Peyer's patch (tissue), 4 donors: Measurements from ENCODE around the gene SYNE4. TPM values are rescaled to one million over a fixed set of nuclear protein-coding genes. Genes with fewer than 3 reads are reported as not detected.
"Not testable (repeated sequence)": the region's sequence is repeated elsewhere in the genome, so short reads cannot be mapped to it uniquely, and the experiment has no call there.

Experiments used
- DNase-seq, 3 donors: peaks; one replicate each; pipeline ENCODE4 v3.0.0-alpha.2; 2017 to 2019
- H3K27ac ChIP-seq, 4 donors: fragments of 200-600 bp; sonication (generic); one replicate each; pipeline ENCODE4 v1.5.1; 2016 to 2019
- H3K27me3 ChIP-seq, 2 donors: fragments of 200-600 bp; sonication (generic); one replicate each; pipeline ENCODE4 v1.5.1; 2019
- H3K36me3 ChIP-seq, 3 donors: fragments of 200-600 bp; sonication (generic); one replicate each; pipeline ENCODE4 v1.5.1; 2016 to 2019
- H3K4me1 ChIP-seq, 4 donors: fragments of 200-600 bp; sonication (generic); one replicate each; pipeline ENCODE4 v1.5.1; 2016 to 2019
- H3K4me3 ChIP-seq, 4 donors: fragments of 200-600 bp; sonication (generic); 1 replicate in 3 of 4; 2 replicates in 1 of 4; pipeline ENCODE4 v1.5.1; 2016 to 2019; ENCODE audit warnings: mild to moderate bottlenecking in 1 of 4
- H3K9me3 ChIP-seq, 4 donors: fragments of 200-600 bp; sonication (generic); one replicate each; pipeline ENCODE4 v1.5.1; 2016 to 2019; ENCODE audit warnings: mild to moderate bottlenecking in 1 of 4
- POLR2A ChIP-seq, 2 donors: fragments of 450-650 bp; IDR thresholded peaks; one replicate each; pipeline ENCODE4 v1.5.1; 2017; ENCODE audit warnings: antibody characterized with exemption in 2 of 2, mild to moderate bottlenecking in 2 of 2, moderate library complexity in 2 of 2
- total RNA-seq, 4 donors: library from RNA; depleted of rRNA; stranded (reverse); fragments of >200 nt; gene quantifications; one replicate each; pipeline ENCODE4 v1.1.0, GENCODE V29; 2016
- TF ChIP-seq, protein P1 (sequence below), 6 experiments: fragments of 450-650 bp in 4 of 6; fragments of 200-600 bp in 2 of 6; sonication (generic) in 1 of 6; IDR thresholded peaks; one replicate each; pipeline ENCODE4 v1.5.1; 2017 to 2019; ENCODE audit warnings: antibody characterized with exemption in 6 of 6, mild to moderate bottlenecking in 3 of 6, moderate library complexity in 1 of 6

The SYNE4 gene
- total RNA-seq, 4 donors from 2014 or later, result 0.67 to 6.8 (median 6.1) TPM; not detected in 1

DNA sequence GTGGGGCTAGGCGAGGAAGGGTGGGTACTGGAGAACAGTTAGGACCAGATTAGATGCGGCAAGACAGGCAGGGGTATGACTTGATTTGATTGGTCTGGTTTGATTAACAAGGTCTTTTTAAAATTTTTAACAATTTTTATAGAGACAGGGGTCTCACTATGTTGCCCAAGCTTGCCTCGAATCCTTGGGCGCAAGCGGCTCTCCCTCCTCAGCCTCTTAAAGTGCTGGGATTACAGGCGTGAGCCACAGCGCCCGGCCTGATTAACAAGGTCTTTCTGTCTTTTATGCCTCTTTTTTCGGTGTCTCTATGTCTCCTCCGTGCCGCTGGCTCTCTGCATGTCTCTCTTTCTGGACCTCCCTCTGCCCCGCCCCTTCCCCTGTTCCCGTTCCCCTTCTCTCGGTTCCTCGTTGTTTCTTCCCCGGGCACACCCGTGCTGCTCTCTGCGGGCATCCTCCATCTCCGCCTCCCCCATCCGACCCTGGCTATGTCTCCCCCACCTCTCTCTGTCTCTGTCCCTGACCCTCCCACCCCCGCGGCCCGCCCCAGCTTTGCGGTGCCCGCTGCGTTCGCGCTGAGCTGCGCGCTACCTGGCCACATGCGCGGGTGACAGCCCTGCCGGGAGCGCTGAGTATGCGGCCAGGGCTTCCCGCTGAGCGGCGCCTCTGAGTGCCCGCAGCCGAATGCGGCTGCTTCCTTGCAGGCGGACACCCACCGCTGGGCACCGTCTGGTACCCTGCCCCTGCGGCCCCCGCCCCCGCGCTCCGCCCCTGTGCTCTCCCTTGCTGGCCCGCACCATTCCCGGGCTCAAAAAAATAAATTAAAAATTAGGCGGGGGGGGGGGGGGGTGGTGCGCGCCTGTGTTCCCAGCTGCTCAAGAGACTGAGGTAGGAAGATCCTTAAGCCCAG is 21.7 kb downstream of the SYNE4 start:
- peak overlapping the region; percentile 29 to 51 (median 47) for H3K4me3 ChIP-seq
- peak overlapping the region in 1 of 4 donors; percentile 18 for H3K27ac ChIP-seq
- peak in 2 of 3 donors; percentile 59 to 72 for DNase-seq
- peaks cover 0 to 8% of the 10 kb centered on the region in 2 donors for H3K27me3 ChIP-seq
- TF ChIP-seq, protein P1, sequence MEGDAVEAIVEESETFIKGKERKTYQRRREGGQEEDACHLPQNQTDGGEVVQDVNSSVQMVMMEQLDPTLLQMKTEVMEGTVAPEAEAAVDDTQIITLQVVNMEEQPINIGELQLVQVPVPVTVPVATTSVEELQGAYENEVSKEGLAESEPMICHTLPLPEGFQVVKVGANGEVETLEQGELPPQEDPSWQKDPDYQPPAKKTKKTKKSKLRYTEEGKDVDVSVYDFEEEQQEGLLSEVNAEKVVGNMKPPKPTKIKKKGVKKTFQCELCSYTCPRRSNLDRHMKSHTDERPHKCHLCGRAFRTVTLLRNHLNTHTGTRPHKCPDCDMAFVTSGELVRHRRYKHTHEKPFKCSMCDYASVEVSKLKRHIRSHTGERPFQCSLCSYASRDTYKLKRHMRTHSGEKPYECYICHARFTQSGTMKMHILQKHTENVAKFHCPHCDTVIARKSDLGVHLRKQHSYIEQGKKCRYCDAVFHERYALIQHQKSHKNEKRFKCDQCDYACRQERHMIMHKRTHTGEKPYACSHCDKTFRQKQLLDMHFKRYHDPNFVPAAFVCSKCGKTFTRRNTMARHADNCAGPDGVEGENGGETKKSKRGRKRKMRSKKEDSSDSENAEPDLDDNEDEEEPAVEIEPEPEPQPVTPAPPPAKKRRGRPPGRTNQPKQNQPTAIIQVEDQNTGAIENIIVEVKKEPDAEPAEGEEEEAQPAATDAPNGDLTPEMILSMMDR (IDR thresholded peaks at IDR 0.05), result no peak
- no peak for TF ChIP-seq POLR2A (IDR thresholded peaks at IDR 0.05)
- H3K36me3 ChIP-seq, result no peaks in the 10 kb centered on the region
- peaks cover 0 to 7% (median 0%) of the 10 kb centered on the region in 4 donors for H3K4me1 ChIP-seq
- no peaks in the 10 kb centered on the region for H3K9me3 ChIP-seq

DNA sequence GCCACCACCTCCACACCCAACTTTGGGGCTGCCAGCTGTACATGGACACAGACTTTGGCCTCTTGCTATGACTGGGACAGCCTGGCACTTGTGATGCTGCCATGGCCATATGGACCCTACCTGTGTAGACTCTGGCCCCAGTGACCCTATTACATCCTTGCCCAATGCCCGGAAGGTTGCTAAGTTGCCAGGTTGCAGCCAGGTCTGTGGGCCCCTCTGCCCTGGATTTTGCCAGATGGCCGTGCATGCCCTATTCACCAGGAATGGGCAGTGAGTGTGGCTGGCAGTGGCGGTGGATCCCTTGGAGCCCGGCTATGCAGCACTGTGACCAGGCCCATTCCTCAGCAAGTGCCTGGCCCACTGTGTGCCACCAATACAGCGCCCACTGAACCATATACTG is 22.5 kb downstream of the SYNE4 start:
- Histone ChIP-seq H3K27ac (no peak overlapping the region), H3K9me3 (no peaks in the 10 kb centered on the region), H3K4me3 (no peak overlapping the region), H3K4me1 (peaks cover 0 to 7% (median 0%) of the 10 kb centered on the region in 4 donors), H3K36me3 (no peaks in the 10 kb centered on the region), H3K27me3 (peaks cover 0 to 8% of the 10 kb centered on the region in 2 donors)
- TF ChIP-seq, protein P1 (IDR thresholded peaks at IDR 0.05), result no peak
- no peak for TF ChIP-seq POLR2A (IDR thresholded peaks at IDR 0.05)
- DNase-seq, result no peak

DNA sequence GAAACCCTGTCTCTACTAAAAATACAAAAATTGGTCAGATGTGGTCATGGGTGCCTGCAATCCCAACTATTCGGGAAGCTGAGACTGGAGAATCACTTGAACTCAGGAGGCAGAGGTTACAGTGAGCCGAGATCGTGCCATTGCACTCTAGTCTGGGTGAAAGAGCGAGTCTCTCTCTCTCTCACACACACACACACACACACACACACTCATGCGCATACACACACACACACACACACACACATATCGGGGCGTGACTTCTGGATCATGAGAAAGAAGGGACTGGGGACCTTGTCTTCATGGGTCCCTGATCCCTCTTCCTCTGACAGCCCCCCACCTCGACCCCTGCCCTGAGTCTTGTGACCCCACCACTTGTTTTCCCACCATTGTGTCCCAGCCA is 25.4 kb downstream of the SYNE4 start:
- H3K27me3 ChIP-seq, result peaks cover 0 to 8% of the 10 kb centered on the region in 2 donors

DNA sequence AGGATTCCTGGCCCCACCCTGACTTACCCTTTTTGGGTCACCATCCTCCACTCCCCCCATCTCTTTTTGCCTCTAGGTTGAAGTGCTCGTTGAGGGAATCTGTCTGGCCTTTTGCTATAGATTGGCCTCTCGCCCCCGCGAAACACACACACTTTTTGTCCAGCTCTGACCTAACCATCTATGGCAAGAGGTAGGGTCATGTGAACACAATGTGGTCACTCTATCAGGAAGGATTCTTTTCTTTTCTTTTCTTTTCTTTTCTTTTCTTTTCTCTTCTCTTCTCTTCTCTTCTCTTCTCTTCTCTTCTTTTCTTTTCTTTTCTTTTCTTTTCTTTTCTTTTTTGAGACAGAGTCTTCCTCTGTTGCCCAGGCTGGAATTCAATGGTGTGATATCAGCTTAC is 27.6 kb downstream of the SYNE4 start:
- H3K27me3 ChIP-seq, H3K9me3 ChIP-seq, H3K4me1 ChIP-seq, H3K27ac ChIP-seq, DNase-seq, H3K36me3 ChIP-seq, H3K4me3 ChIP-seq: not testable (repeated sequence)

More for the DNA sequence above, 25.4 kb downstream of the SYNE4 start:
- Histone ChIP-seq H3K36me3 (no peaks in the 10 kb centered on the region), H3K4me1 (peaks cover 0 to 7% (median 0%) of the 10 kb centered on the region in 4 donors), H3K27ac (no peak overlapping the region), H3K9me3 (no peaks in the 10 kb centered on the region), H3K4me3 (no peak overlapping the region)
- no peak for DNase-seq
- no peak for TF ChIP-seq POLR2A (IDR thresholded peaks at IDR 0.05)
- TF ChIP-seq, protein P1 (IDR thresholded peaks at IDR 0.05), result no peak

DNA sequence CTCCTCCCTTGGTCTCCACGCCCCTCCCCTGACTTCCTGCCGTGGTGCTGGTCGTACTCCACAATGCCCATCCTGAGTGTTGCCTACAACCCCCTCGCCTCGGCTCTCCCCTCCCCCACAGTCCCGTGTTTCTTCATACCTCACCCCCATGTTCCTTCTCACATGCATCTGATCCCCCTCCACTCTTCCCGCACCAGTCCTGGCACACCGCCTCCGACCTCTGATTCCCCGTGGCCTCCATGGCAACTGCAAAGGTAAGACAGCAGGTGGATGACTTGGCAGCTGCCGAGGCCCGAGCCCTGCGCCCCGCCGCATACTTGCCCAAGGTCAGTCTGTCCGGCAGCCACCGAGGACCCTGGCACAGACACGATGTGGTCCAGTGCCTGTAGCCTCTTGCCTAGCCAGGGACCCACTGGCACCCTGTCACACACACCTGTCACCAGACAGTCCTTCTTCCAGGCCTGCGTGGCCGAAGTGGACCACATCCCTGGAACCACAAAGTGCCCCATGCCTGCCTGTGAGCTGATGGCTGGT is 29.7 kb downstream of the SYNE4 start:
- Histone ChIP-seq H3K4me3 (no peak overlapping the region), H3K27ac (no peak overlapping the region), H3K36me3 (no peaks in the 10 kb centered on the region), H3K4me1 (no peaks in the 10 kb centered on the region), H3K27me3 (no peaks in the 10 kb centered on the region), H3K9me3 (no peaks in the 10 kb centered on the region)
- DNase-seq, result no peak
- TF ChIP-seq, protein P1 (IDR thresholded peaks at IDR 0.05), result no peak
- TF ChIP-seq POLR2A (IDR thresholded peaks at IDR 0.05), result no peak

DNA sequence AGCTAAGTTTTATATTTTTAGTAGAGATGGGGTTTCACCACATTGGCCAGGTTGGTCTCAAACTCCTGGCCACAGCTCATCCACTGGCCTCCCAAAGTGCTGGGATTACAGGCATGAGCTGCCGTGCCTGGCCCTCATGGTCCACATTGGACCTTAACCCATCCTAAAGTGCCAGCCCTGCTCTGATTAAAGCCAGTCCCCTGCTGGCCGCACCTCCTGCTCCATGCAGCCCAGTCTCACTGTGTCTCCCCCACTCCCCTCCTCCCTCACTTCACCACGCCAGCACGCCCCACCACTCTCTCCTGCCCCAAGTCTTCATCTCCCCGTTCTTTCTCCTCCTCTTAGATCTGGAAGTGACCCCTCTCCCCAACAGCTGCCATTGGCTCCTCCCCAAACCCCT is 30.3 kb downstream of the SYNE4 start:
- no peak for DNase-seq
- no peaks in the 10 kb centered on the region for H3K27me3 ChIP-seq
- H3K4me1 ChIP-seq, result no peaks in the 10 kb centered on the region
- H3K36me3 ChIP-seq, result no peaks in the 10 kb centered on the region
- no peaks in the 10 kb centered on the region for H3K9me3 ChIP-seq
- H3K4me3 ChIP-seq, result no peak overlapping the region
- no peak for TF ChIP-seq POLR2A (IDR thresholded peaks at IDR 0.05)
- TF ChIP-seq, protein P1 (IDR thresholded peaks at IDR 0.05), result no peak
- H3K27ac ChIP-seq, result no peak overlapping the region
